Measurements from ENCODE around the gene DACH1. TPM values are rescaled to one million over a fixed set of nuclear protein-coding genes. Genes with fewer than 3 reads are reported as not detected.

The DACH1 gene
- total and polyA plus RNA-seq, 2 of the 8 experiments (the other 6 are each of a cell fraction or from before 2014, with no cell fraction given): 0.12 to 0.67 TPM

GRCh38 chr13:71483733-71484132, 383.3 kb downstream of the DACH1 start (continued):
- TF ChIP-seq EP300 (IDR thresholded peaks at IDR 0.05; ENCODE audit: borderline replicate concordance in 1 of 2, low read depth in 2 of 2, low read length in 2 of 2) (no peak), SP4 (IDR thresholded peaks at IDR 0.05; ENCODE audit: low read length) (no peak)

Data from H1 (cell line).